Measurements from ENCODE around the gene TTC9.

The TTC9 gene

DNA sequence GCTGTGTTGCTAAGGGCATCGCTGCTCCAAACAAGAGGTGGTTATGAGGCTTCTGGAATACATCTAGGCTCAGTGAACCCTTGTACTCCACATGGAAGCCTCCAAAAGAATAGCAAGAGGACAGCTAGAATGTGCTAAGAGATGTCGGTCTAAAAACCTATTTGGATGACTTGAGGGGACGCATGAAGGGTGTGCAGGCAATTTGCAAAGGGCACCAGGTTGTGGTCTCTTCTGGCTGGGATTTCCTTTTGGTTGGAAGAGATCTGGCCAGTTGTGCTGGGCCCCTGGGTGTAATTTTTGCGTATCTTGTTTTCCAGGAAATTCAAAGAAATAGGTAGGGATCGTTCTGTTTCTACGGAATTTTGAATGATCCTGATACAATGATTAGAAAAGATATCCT is 4.2 kb downstream of the TTC9 start:
- DNase-seq: no peak

DNA sequence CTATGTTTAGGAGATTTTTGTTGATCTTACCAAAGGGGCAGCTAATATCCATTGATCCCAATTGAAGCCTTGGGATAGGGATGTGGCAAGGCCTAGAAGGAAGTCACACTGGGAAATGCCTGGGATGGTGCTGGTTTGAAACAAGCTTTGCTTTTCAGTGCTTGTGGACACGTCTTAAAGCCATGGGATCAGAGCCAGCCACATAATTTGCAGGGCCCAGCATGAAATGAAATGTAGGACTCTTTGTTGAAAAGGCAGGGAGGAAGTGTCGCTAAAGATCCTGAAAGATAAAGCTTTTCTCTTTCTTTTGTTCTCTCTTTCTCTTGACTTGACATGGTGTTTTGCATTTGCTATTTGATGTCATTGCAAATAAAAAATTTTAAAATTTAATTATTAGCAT is 5.0 kb downstream of the TTC9 start:
- DNase-seq: no peak

DNA sequence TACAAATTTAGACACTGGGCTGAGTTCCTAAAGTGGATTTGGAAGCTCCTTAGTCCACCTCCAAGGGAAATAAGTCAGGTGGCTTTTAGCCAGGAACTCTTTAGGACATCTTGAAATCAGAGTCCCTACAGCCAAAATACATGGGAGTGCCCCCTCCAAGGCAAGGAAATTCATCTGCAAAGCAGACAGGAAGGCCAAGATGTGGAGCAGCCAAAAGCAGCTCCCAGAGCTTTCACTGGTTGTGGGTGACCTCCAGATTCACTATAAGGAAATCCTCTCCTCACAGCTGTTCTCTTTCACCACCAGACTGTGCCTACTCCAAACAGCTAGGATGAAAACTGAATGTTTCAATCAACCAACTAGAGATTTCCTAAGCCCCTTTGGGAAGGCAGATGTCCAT is 6.6 kb downstream of the TTC9 start:
- no peak for DNase-seq

DNA sequence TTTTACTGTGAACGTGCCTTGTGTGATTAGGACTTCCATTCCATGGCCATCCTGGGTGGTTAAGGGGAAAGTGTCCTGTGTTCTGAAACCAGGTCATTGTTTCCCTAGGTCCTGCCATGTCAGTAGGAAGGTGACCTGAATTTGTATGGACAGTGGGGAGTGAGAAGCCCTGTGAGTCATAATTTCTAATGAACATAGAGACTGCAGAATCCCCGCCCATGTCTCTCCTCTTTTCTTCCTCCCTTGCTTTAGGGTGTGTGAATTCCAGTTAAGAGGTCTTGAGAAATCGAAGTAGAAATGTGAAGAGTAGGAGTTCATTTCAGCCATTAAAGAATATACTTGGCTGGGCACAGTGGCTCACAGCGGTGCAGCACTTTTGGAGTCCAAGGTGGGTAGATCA is 8.1 kb downstream of the TTC9 start:
- DNase-seq: no peak

DNA sequence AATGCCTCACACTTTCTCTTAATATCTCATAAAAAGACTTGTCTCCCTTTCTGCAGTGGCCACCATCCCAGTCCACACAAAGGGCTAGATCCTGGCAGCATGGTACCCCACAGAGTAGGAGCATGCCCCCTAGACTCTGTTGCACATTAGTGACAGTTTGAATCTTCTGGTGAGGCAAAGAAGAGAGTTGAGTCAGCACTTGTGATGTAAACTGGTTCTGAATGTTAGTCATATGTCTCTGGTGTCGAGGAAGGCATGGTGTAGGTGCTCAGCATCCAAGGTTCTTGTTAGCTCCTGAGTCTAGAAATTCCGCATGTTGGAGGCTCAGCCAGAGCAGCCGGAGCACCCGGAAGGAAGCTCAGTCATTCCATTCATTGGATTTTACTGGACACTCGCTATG is 9.8 kb downstream of the TTC9 start:
- peak in 1 of 5 donors; percentile 70 for DNase-seq

DNA sequence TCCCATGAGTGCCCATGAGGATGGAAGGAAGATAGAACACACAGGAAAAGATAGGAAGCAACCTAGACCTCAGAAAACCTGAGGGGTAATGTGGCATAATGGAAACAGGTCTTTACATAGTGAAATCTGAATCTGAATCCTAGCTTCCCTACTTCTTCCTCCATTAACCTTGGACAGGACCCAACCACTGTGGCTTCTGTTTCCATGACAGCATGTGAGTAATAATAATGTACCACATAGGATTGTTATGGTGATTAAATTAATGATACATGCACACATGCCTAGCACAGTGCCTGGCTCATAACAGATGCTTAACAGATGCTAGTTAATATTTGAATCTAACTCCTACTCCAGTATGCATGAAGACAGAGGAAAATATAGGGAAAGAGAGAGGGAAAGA is 11.2 kb downstream of the TTC9 start:
- no peak for DNase-seq

DNA sequence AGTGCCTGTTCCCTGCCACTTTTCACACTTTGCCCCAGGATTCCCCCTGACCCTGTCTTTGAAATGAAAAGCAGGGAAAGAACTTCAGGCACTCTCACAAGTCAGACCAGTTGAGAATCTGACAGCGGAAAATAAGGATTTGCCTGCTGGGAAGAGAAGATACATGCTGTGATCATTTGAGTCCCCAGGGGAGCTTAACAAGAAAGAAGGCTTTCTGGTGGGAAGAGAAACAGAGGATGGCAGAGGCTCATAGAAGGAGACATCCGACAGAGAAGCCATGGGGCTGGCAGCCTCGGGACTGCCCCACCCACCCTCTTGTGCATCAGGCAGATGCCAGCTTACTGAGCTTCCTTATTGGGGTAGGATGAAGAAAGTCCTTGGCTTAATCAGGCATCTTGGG is 11.9 kb downstream of the TTC9 start:
- no peak for DNase-seq

DNA sequence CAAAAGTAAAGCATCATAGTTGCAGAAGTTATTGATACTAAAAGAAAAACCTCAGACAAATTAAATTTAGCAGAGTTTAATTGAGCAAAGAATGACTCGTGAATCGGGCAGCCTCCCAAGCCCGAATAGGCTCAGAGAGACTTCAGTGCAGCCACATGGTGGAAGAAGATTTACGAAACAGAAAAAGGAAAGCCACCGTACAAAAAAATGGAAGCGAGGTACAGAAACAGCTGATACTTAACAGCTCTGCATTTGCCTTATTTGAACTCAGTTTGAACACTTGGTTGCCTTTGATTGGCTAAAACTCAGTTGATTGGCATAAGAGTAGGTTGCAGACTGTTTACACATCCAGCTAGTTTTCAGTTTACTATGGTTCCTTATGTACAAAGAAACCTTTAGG is 12.9 kb downstream of the TTC9 start:
- peak in 1 of 5 donors; percentile 73 for DNase-seq

DNA sequence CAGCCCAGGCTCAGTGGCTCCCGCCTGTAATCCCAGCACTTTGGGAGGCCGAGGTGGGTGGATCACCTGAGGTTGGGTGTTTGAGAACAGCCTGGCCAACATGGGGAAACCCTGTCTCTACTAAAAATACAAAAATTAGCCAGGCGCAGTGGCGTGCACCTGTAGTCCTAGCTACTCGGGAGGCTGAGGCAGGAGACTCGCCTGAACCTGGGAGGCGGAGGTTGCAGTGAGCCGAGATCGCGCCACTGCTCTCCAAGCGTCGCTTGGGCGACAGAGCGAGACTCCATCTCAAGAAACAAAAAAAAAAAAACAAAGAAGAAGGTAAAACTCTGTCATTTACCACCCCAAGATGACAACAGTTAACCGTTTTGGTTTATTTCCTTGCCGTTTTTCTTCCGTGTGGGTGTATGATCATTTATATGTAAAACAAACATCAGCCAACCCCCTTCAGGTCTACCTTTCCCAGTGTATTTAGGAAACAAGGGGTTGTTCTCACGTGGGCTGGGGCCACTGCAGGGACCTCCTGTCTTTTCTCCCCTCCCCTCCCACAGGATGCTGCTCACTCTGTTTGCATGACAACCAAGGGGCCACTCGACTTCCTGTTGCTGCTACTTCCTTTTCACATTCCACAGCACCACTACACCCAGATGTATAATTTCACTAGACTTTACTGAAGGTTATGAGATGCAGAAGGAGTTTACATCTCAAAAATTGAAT is 13.6 kb downstream of the TTC9 start:
- DNase-seq: peak; percentile 48 to 90 (median 65)

DNA sequence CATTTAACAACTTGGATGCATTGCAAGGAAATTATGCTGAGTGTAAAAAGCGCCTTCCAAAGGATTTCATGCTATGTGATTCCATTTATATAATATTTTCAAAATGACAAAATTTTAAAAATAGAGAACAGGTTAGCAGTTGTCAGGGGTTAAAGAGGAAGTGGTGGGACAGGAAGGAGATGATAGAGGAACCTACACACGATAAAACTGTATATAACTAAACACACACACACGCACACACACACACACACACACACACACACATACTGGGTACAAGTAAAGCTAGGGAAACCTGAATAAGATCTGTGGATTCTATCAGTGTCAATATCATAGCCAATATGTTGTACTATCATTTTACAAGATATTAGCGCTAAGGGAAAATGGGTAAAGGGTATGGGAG is 17.2 kb downstream of the TTC9 start:
- peak in 1 of 5 donors; percentile 59 for DNase-seq

DNA sequence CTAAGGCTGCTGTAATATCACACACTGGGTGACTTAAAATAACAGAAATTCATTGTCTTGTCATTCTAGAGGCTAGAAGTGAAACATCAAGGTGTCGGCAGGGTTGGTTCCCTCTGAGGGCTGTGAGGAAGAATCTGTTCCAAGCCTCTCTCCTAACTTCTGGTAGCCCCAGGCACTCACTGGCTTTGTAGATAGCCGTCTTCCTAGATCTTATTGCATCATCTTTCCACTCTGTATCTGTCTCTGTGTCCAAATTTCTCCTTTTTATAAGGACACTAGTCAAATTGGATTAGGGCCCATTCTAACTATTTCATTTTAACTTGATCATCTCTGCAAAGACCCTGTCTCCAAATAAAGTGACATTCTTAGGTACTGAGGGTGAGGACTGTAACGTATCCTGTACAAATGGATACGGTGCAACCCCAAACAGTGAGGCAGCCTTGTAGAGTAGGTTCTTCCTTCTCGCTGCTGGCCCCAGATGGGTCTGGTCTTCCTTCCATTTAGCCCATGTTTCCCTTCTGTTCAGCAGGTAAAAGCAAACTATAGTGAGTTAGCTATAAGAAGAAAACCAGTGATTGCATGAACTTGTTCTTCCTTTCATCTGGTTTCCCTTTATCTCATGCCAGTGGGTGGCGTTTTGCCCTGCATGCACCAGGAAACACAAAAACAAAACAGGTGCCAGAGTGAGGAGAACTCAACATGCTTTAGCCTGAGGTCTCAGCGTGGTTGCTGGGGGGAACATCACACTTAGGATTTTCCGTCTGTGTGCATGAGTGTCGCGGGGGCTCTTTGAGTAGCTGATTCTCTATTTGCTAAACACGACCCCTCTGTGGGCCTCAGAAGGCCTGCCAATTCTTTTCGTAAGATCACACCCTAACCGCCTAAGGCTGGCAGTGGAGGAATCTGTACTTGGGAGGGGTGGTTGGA is 19.5 kb downstream of the TTC9 start:
- peak in 3 of 5 donors; percentile 32 to 69 (median 45) for DNase-seq

DNA sequence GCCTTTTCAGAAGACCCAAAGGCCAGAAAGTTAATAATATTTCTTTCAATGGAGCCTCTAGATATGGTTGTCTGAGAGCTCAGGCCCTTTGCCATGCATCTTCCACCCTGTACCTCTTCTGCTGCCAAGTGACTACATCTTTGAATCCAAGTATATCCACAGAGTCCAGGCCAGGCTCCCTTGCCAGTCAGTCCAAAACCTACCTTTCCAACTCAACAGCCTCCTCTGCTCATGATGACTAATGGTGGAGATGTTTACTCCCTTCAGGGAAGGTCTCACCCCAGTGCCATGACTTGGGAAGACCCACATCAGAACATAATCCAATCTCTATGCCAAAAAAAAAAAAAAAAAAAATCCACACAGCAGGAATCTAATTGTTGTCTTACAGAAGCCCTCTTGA is 20.4 kb downstream of the TTC9 start:
- DNase-seq: no peak

DNA sequence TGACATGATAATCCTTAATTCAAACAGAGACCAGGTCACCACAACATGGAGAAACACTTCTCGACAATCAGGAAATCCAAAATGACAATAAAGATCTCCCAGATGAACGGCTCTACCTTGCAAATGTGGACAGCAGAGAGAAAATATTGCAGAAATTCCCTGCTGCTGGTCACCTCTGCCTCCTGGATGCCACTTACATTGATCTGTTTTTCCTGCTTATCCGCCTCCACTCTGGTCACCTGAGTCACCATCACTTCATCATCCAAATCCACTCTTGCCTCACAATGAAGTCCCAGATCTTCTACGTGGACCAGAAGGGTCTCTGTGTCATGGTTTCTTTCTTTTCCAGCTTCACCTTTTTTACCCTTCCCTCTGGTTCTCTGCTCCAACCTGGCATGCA is 21.1 kb downstream of the TTC9 start:
- DNase-seq: no peak

DNA sequence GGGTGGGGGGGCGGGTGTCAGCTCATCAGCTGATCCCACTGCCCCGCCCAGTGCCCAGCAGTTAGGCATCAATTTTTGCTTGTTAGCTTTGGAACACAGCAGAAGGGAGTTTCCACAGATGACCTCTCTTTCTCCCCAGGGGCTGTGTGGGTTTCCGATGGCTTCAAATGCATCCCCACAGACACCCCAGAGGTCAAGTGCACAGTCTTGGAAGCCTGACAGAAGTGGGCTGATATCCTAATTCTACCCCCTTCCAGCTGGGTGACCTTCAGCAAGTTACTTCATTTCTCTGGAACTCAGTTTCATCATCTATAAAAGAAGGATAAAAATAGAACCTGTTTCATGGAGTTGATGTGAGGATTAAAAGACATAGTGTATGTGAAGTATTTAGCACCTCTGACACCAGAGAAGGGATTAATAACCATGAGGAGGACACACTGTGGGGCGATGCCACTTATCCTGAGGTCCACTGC is 22.0 kb downstream of the TTC9 start:
- DNase-seq: no peak

DNA sequence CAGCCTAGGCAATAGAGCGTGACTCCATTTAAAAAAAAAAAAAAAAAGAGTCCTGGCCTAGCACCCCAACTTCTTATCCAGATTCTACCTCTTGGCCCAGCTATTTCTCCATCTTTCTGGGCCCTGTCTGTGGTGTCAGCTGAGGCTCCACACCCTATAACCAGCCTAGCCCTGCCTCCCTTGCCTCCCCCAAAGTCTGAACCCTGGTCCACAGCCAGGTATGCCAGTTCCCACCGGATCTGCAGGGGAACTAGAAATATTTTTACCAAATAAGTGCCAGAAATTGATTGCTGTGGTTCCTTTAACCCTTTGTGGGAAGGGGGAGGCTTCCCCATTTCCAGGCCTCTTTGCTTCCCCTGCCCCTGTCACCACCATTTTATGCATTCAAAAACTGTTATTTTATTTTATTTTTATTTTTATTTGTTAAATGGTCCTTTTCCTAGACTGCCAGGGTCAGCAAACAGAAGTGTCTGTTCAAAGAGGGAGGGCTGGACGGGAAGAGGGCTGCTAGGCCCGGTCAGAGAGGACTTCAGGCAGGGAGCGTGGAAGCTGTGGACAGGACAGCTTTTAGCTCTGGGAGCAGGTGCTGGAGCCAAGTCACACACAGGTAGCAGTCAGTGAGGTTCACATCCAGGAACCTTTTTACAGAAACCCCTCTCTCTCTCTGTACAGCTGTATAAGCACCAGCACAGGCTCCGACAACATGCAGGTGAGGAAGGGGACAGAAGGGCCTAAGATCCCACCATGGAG is 23.2 kb downstream of the TTC9 start:
- DNase-seq: no peak

DNA sequence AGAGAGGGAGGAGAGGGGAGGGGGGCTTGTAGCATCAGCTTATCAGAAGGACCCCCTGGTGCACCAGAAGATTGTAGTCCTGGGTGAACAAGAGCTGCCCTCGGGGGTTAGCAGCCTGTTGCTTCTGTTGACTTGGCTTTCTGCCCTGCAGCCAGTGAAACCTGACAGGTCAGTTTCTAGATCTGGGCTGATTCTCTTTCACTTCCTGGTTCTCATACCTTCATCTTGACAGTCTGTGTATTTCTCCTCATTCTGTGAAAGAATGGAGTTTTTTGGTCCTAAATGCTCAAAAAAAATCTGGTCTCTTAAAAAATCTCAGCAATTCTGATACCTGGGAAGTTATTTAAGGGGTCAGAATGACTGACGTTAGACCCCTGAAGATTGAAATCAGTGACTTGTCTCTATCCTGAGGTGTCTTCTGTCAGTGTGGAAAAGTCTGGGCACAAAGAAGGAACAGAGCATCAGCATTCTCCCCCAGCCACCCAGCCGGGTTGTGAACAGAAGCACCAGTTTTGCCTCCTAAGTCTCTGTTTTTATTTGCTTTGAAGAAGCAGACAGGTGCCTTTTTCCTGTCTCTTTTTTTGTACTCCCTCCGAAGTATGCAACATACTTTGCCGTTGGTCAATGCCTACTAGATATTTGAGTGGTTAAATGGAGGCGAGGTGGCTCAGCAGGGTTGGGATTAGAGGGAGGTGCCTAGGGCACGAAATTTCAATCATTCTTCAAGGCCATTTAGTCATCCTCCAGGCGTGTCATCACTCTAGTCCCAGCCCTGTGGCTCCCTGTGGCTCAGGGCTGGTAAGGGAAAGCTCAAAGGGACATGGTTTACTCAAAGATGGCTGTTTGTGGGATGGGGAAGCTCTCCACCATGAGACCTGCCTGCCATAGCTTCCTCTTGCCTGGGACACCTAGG is 24.0 kb downstream of the TTC9 start:
- DNase-seq: no peak

DNA sequence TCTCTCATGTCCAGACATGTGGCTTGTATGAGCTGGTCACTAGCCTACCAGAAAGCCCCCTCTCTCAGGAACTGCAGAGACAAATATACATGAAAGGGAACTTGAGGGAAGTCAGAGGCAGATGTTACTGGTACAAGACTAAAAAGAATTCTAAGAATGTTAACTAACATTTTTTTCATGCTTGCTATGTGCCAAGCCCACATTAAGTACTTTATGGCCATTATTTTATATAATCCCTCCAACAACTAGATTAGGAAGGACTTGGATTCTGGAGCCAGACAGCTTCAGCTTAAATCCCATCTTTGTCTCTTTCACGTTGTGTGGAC is 24.6 kb downstream of the TTC9 start:
- DNase-seq: no peak

DNA sequence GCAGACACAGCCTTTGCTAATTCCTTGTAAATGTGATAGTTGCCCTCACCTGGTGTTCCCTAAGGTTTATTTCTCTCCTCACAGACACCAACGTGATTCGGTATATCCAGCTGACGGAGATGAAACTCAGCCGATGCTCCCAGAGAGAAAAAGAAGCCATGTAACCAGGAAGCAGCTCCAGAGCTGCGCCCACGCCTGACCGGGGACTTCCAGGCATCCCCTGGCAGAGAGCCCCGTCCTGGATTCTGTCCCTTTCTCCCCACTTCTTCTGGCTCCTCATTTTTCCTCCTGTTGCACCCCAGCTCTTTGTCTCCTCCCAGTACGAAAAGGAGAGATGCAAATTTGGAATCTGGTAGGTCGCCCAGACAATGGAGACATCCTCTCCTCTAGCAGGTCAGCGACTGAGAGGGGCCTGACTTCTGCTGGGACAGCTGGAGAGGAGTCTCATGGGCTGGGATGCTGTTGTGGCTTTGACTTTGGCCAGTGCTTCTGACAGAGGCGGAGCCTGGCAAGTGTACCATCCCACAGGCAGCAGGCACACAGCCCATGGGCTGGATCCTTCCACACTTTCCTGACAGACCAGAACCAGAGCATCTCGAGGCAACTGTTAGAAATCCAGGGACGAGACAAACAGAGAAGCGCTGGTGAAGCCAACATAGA is 29.4 kb downstream of the TTC9 start:
- DNase-seq: no peak

DNA sequence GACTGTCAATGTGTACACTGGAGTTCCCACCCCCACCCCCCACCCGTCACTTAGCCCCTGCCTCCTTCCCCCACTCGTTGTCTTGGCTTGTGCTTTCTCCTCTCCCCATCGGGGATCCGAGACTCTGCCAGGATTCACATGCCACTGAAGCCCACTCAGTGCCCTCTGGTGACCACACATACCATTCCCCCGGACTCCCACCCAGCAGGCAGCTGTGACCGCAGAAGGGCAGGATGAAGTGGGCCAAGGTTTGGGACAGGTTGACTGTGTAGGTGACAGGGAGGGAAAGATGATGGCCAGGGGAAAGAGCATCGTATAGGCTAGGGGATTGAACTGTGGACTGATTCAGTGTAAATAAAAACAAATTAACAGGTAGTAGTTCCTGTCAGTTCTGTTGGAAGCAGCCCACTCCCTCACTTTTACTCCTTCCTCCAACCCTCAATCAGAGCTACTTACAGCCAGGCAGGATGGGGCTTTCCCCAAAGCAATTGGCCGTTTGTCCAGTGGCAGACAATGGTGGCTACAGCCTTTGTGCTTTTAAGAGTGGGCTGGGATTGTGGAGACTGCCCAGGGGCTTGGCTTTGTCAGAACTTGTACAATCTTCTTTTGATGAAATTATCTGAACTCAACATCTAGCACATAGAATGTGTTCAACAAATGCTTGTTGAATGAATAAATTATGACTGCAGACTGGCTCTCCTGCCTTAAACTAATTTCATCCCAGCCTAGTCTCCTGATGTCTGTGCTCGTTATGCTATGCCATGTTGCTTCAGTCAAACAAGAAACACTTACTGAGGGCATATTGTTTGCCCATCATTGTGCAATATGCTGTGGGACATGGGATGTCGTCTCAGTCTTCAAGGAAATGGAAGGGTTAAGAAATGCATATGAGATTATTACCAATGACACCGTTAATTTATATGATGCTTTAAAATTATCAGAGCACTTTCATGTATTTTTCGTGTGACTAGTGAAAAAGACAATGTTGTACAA is 30.2 kb downstream of the TTC9 start:
- DNase-seq: no peak

DNA sequence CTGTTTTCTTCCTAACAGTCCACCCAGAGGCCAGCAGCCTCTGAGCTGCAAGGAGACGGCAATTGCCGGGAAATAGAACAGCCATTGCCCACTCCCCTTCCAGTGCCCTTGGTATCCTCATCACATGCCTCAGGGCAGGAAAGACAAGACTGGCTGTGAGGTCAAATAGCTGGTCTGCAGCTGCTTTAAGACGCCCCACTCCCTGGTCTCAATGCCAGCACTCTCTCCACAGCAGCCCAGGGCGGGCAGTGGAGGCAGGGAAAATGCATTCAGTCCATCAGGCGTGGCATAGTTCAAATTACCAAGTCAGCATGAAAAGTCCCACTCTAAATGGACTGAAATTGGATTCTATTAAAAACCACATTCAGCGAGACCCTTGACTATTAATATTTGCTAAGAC is 35.6 kb downstream of the TTC9 start:
- no peak for DNase-seq

DNA sequence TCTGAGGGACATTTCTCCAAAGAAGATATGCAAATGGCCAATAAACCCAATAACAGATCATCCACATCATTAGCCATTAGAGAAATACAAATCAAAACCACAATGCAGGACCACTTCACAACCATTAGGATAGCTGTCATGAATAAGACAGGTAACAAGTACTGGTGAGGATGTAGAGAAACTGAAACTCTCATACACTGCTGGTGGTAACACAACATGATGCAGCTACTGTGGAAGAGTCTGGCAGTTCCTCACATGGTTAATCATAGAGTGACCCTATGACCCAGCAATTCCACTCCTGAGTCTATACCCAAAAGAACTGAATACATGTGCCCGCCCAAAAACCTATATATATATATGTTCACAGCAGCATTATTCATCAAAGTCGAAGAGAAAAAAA is 39.0 kb downstream of the TTC9 start:
- DNase-seq: no peak
